ENCODE measurements around the gene CREB3L1.

CREB3L1 gene

GRCh38 chr11:46275964-46276641, 1.4 kb upstream of the CREB3L1 start:
- DNase-seq = no peak

GRCh38 chr11:46277313-46277621, 195 bp upstream of the CREB3L1 start:
- no peak for DNase-seq

- no peak for DNase-seq
Observed at GRCh38 chr11:46278387-46279125, 1.1 kb downstream of the CREB3L1 start.

- peak; percentile 63 for DNase-seq
Observed at GRCh38 chr11:46279126-46280099, 2.0 kb downstream of the CREB3L1 start.

- no peak for DNase-seq
Observed at GRCh38 chr11:46280706-46281105, 3.2 kb downstream of the CREB3L1 start.

GRCh38 chr11:46281371-46281831, 3.9 kb downstream of the CREB3L1 start:
- no peak for DNase-seq

GRCh38 chr11:46285173-46285572, 7.7 kb downstream of the CREB3L1 start:
- no peak for DNase-seq

GRCh38 chr11:46285594-46286033, 8.2 kb downstream of the CREB3L1 start:
- DNase-seq = no peak

GRCh38 chr11:46286789-46287188, 9.3 kb downstream of the CREB3L1 start:
- no peak for DNase-seq

- no peak for DNase-seq
Observed at GRCh38 chr11:46288451-46288850, 11.0 kb downstream of the CREB3L1 start.

GRCh38 chr11:46290011-46290410, 12.5 kb downstream of the CREB3L1 start:
- DNase-seq = no peak

- no peak for DNase-seq
Observed at GRCh38 chr11:46290598-46291309, 13.3 kb downstream of the CREB3L1 start.

- no peak for DNase-seq
Observed at GRCh38 chr11:46291441-46292150, 14.1 kb downstream of the CREB3L1 start.

GRCh38 chr11:46293066-46293465, 15.6 kb downstream of the CREB3L1 start:
- no peak for DNase-seq

- no peak for DNase-seq
Observed at GRCh38 chr11:46293641-46294103, 16.2 kb downstream of the CREB3L1 start.

- no peak for DNase-seq
Observed at GRCh38 chr11:46294365-46295309, 17.2 kb downstream of the CREB3L1 start.

- DNase-seq = no peak
Observed at GRCh38 chr11:46295312-46296058, 18.0 kb downstream of the CREB3L1 start.

- no peak for DNase-seq
Observed at GRCh38 chr11:46296059-46296527, 18.6 kb downstream of the CREB3L1 start.

GRCh38 chr11:46296528-46297448, 19.3 kb downstream of the CREB3L1 start:
- peak; percentile 42 for DNase-seq

Data from NCI-H446 treated with DMSO at 0.1 percent for 48 hours (cell line).